H9 (cell line): ENCODE results near the gene SLC7A14. TPM values are rescaled to one million over a fixed set of nuclear protein-coding genes. Genes with fewer than 3 reads are reported as not detected.

Experiments used
- DNase-seq: peaks from one replicate; pipeline ENCODE4 v3.0.0-alpha.2; 2017
- H2AFZ ChIP-seq: one replicate; pipeline ENCODE4 v1.6.1; 2013; ENCODE audit warnings: mild to moderate bottlenecking, low read length, control low read depth, moderate library complexity
- H2AK5ac ChIP-seq: 2 replicates; pipeline ENCODE4 v1.6.1; 2013; ENCODE audit warnings: low read length, control low read depth, mixed read lengths; ENCODE audit not compliant: insufficient read length
- H2BK120ac ChIP-seq: one replicate; pipeline ENCODE4 v1.6.1; 2013; ENCODE audit warnings: low read depth, mild to moderate bottlenecking, low read length, control low read depth, inconsistent platforms; ENCODE audit not compliant: poor library complexity, severe bottlenecking
- H2BK12ac ChIP-seq: 2 replicates; pipeline ENCODE4 v1.6.1; 2013; ENCODE audit warnings: low read length, control low read depth, mixed read lengths, low read depth; ENCODE audit not compliant: insufficient read length
- H2BK15ac ChIP-seq: 2 replicates; pipeline ENCODE4 v1.6.1; 2013; ENCODE audit warnings: low read depth, low read length, control low read depth
- H2BK20ac ChIP-seq: one replicate; pipeline ENCODE4 v1.6.1; 2013; ENCODE audit warnings: low read depth, mild to moderate bottlenecking, low read length, control low read depth, inconsistent platforms; ENCODE audit not compliant: poor library complexity, severe bottlenecking
- H2BK5ac ChIP-seq: 2 replicates; pipeline ENCODE4 v1.6.1; 2013; ENCODE audit warnings: low read length, control low read depth, mixed read lengths; ENCODE audit not compliant: insufficient read length
- H3K14ac ChIP-seq: 2 replicates; pipeline ENCODE4 v1.6.1; 2013; ENCODE audit warnings: low read length, control low read depth; ENCODE audit not compliant: insufficient read depth
- H3K18ac ChIP-seq: 2 replicates; pipeline ENCODE4 v1.6.1; 2013; ENCODE audit warnings: low read depth, mild to moderate bottlenecking, mixed read lengths, low read length, control low read depth; ENCODE audit not compliant: insufficient read length
- H3K23ac ChIP-seq: 2 replicates; pipeline ENCODE4 v1.6.1; 2013; ENCODE audit warnings: low read length, control low read depth, mixed read lengths, low read depth; ENCODE audit not compliant: insufficient read length
- H3K23me2 ChIP-seq: 2 replicates; pipeline ENCODE4 v1.6.1; 2013; ENCODE audit warnings: low read depth, mild to moderate bottlenecking, mixed read lengths, low read length, control low read depth; ENCODE audit not compliant: insufficient read length, poor library complexity, severe bottlenecking
- H3K27ac ChIP-seq: 2 replicates; pipeline ENCODE4 v1.5.1; 2013; ENCODE audit warnings: low read length, control low read depth, mixed read lengths, low read depth; ENCODE audit not compliant: insufficient read length
- H3K27me3 ChIP-seq: 2 replicates; pipeline ENCODE4 v1.6.1; 2013; ENCODE audit warnings: low read length, control low read depth, inconsistent platforms; ENCODE audit not compliant: insufficient read depth
- H3K4ac ChIP-seq: 2 replicates; pipeline ENCODE4 v1.6.1; 2013; ENCODE audit warnings: low read depth, mild to moderate bottlenecking, control low read depth, inconsistent platforms, low read length, moderate library complexity
- H3K4me1 ChIP-seq: 2 replicates; pipeline ENCODE4 v1.6.1; 2013; ENCODE audit warnings: low read length, control low read depth, inconsistent platforms; ENCODE audit not compliant: insufficient read depth
- H3K4me2 ChIP-seq: 2 replicates; pipeline ENCODE4 v1.6.1; 2013; ENCODE audit warnings: low read length, control low read depth, mixed read lengths; ENCODE audit not compliant: insufficient read length, insufficient read depth
- H3K56ac ChIP-seq: 2 replicates; pipeline ENCODE4 v1.6.1; 2013; ENCODE audit warnings: low read depth, mild to moderate bottlenecking, mixed read lengths, low read length, control low read depth; ENCODE audit not compliant: insufficient read length
- H3K79me1 ChIP-seq: 2 replicates; pipeline ENCODE4 v1.6.1; 2013; ENCODE audit warnings: low read depth, mild to moderate bottlenecking, moderate library complexity, low read length, control low read depth, inconsistent platforms; ENCODE audit not compliant: insufficient read depth, poor library complexity, severe bottlenecking
- H3K79me2 ChIP-seq: 2 replicates; pipeline ENCODE4 v1.6.1; 2013; ENCODE audit warnings: low read length, control low read depth, inconsistent platforms; ENCODE audit not compliant: insufficient read depth
- H3K9ac ChIP-seq: 2 replicates; pipeline ENCODE4 v1.6.1; 2013; ENCODE audit warnings: low read length, control low read depth, mixed read lengths; ENCODE audit not compliant: insufficient read length; ENCODE audit errors: extremely low read depth
- H3K9me3 ChIP-seq: one replicate; pipeline ENCODE4 v1.6.1; 2013; ENCODE audit warnings: low read depth, low read length, inconsistent platforms; ENCODE audit not compliant: control insufficient read depth
- H3T11ph ChIP-seq: one replicate; pipeline ENCODE4 v1.6.1; 2013; ENCODE audit warnings: mild to moderate bottlenecking, low read length, control low read depth, inconsistent platforms
- H4K20me1 ChIP-seq: one replicate; pipeline ENCODE4 v1.6.1; 2013; ENCODE audit not compliant: control insufficient read depth, insufficient read length, insufficient read depth
- H4K5ac ChIP-seq: 2 replicates; pipeline ENCODE4 v1.6.1; 2013; ENCODE audit warnings: low read depth, mild to moderate bottlenecking, mixed read lengths, low read length, control low read depth; ENCODE audit not compliant: insufficient read length
- H4K8ac ChIP-seq: replicated peaks from 2 replicates; pipeline ENCODE4 v1.6.1; 2013; ENCODE audit warnings: low read length, control low read depth, mixed read lengths, low read depth; ENCODE audit not compliant: insufficient read length
- H4K91ac ChIP-seq: 2 replicates; pipeline ENCODE4 v1.6.1; 2013; ENCODE audit warnings: low read depth, mild to moderate bottlenecking, moderate library complexity, mixed read lengths, low read length, control low read depth; ENCODE audit not compliant: insufficient read length
- H3K27ac Mint-ChIP-seq, 3 experiments: 2 replicates in 2 of 3; 3 replicates in 1 of 3; pipeline ENCODE4 v1.8.0; 2020 to 2021; ENCODE audit warnings: mixed read lengths in 3 of 3, mild to moderate bottlenecking in 1 of 3, moderate library complexity in 1 of 3
- H3K27me3 Mint-ChIP-seq: 2 replicates; pipeline ENCODE4 v1.8.0; 2021; ENCODE audit warnings: low read depth, mild to moderate bottlenecking, moderate library complexity, mixed read lengths
- H3K36me3 Mint-ChIP-seq, 3 experiments: 2 replicates in 2 of 3; 3 replicates in 1 of 3; pipeline ENCODE4 v1.8.0; 2020 to 2021; ENCODE audit warnings: low read depth in 3 of 3, mixed read lengths in 3 of 3; ENCODE audit not compliant: insufficient read depth in 1 of 3
- H3K4me1 Mint-ChIP-seq, 2 experiments: 2 replicates each; pipeline ENCODE4 v1.8.0; 2020; ENCODE audit warnings: mixed read lengths in 2 of 2
- H3K4me3 Mint-ChIP-seq, 2 experiments: 2 replicates in 1 of 2; 3 replicates in 1 of 2; pipeline ENCODE4 v1.8.0; 2020 to 2021; ENCODE audit warnings: mild to moderate bottlenecking in 2 of 2, mixed read lengths in 2 of 2, moderate library complexity in 1 of 2
- H3K9me3 Mint-ChIP-seq, 2 experiments: 2 replicates in 1 of 2; 3 replicates in 1 of 2; pipeline ENCODE4 v1.8.0; 2020; ENCODE audit warnings: mild to moderate bottlenecking in 2 of 2, mixed read lengths in 2 of 2, moderate library complexity in 1 of 2
- total RNA-seq: library from RNA; stranded (reverse); gene quantifications from 2 replicates; pipeline ENCODE4 v1.2.1, GENCODE V29; 2021
- TF ChIP-seq, protein P1 (sequence below): fragments of 200-600 bp; sonication (generic); conservative IDR thresholded peaks from 3 replicates; pipeline ENCODE4 v1.8.0; 2021; ENCODE audit warnings: antibody characterized with exemption, mild to moderate bottlenecking

SLC7A14 gene
- total RNA-seq, 1 experiment from 2014 or later: 0.42 TPM

DNA sequence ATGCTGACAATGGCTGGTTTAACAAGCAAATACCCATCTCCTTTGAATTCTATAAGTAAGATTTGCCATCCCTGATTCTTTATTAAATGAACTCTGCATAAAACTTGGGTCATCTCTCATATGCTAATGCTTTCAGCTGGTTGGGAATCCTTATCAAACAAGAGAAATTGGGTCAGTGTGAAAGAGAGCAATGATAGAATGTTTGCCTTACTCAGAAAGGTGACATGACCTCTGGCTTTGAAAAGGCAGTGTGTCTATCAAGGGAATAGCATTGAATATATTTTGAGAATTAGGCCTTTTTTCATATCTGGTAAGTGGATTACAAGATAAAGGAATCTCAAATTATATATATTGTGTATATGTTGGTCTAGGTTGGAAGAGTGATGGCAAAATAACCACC lies 8.7 kb upstream of the SLC7A14 start:
- Histone ChIP-seq H3K79me1 (no peaks in the 10 kb centered on the region), H3K4me2 (no peak overlapping the region), H4K5ac (no peak overlapping the region), H3K14ac (no peak overlapping the region), H2AFZ (no peak overlapping the region), H3K18ac (no peak overlapping the region), H3K56ac (no peak overlapping the region), H3K4ac (no peak overlapping the region), H4K20me1 (no peaks in the 10 kb centered on the region), H3K23me2 (no peaks in the 10 kb centered on the region), H2BK20ac (no peak overlapping the region), H3K9ac (no peak overlapping the region), H3K4me1 (no peaks in the 10 kb centered on the region), H2AK5ac (no peak overlapping the region), H3K79me2 (no peaks in the 10 kb centered on the region), H2BK5ac (no peak overlapping the region), H3K27ac (no peak overlapping the region), H4K8ac (no peak overlapping the region), H2BK12ac (no peak overlapping the region), H3K27me3 (no peaks in the 10 kb centered on the region), H2BK120ac (no peak overlapping the region), H3T11ph (no peak overlapping the region), H2BK15ac (no peak overlapping the region), H4K91ac (no peak overlapping the region), H3K23ac (no peak overlapping the region), H3K9me3 (no peaks in the 10 kb centered on the region)
- Mint-ChIP-seq H3K36me3 (no peaks in the 10 kb centered on the region), H3K9me3 (no peaks in the 10 kb centered on the region), H3K4me3 (no peak overlapping the region), H3K27ac (no peak overlapping the region), H3K4me1 (peaks cover 0 to 3% of the 10 kb centered on the region in 2 experiments; a peak in 2 of 4 replicates), H3K27me3 (no peaks in the 10 kb centered on the region)
- no peak for DNase-seq
- TF ChIP-seq, protein P1, sequence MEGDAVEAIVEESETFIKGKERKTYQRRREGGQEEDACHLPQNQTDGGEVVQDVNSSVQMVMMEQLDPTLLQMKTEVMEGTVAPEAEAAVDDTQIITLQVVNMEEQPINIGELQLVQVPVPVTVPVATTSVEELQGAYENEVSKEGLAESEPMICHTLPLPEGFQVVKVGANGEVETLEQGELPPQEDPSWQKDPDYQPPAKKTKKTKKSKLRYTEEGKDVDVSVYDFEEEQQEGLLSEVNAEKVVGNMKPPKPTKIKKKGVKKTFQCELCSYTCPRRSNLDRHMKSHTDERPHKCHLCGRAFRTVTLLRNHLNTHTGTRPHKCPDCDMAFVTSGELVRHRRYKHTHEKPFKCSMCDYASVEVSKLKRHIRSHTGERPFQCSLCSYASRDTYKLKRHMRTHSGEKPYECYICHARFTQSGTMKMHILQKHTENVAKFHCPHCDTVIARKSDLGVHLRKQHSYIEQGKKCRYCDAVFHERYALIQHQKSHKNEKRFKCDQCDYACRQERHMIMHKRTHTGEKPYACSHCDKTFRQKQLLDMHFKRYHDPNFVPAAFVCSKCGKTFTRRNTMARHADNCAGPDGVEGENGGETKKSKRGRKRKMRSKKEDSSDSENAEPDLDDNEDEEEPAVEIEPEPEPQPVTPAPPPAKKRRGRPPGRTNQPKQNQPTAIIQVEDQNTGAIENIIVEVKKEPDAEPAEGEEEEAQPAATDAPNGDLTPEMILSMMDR: no peak
